Brain pericyte (primary cell): Measurements from ENCODE around the gene RAB1A.
"Not testable (repeated sequence)": the region's sequence is repeated elsewhere in the genome, so short reads cannot be mapped to it uniquely, and the experiment has no call there.

Experiments
- DNase-seq: peaks from one replicate; pipeline ENCODE4 v3.0.0-alpha.2; 2012; ENCODE audit warnings: low read depth, low spot score

The RAB1A gene

GRCh38 chr2:65129826-65130663 is at the start of gene RAB1A:
Gene RAB1A (minus strand): TSS chr2:65130106. CDS start chr2:65129915, 191 bp downstream.
- peak; percentile 98 for DNase-seq

GRCh38 chr2:65177751-65178442 is 48.0 kb upstream of the RAB1A start:
- DNase-seq: no peak

GRCh38 chr2:65175894-65176530 is 46.1 kb upstream of the RAB1A start:
- no peak for DNase-seq

- not testable (repeated sequence) for DNase-seq
Observed at GRCh38 chr2:65174031-65174430, 44.1 kb upstream of the RAB1A start.

- DNase-seq: no peak
Observed at GRCh38 chr2:65172994-65173790, 43.3 kb upstream of the RAB1A start.

- DNase-seq: not testable (repeated sequence)
Observed at GRCh38 chr2:65170611-65171477, 40.9 kb upstream of the RAB1A start.

GRCh38 chr2:65169760-65170136 is 39.8 kb upstream of the RAB1A start:
- DNase-seq: no peak

GRCh38 chr2:65165558-65165957 is 35.7 kb upstream of the RAB1A start:
- no peak for DNase-seq

GRCh38 chr2:65164426-65164891 is 34.6 kb upstream of the RAB1A start:
- DNase-seq: no peak

- no peak for DNase-seq
Observed at GRCh38 chr2:65161551-65162100, 31.7 kb upstream of the RAB1A start.

- no peak for DNase-seq
Observed at GRCh38 chr2:65159906-65160305, 30.0 kb upstream of the RAB1A start.

GRCh38 chr2:65159261-65159660 is 29.4 kb upstream of the RAB1A start:
- DNase-seq: no peak

- no peak for DNase-seq
Observed at GRCh38 chr2:65158557-65158956, 28.7 kb upstream of the RAB1A start.

GRCh38 chr2:65157856-65158255 is 27.9 kb upstream of the RAB1A start:
- DNase-seq: not testable (repeated sequence)

- no peak for DNase-seq
Observed at GRCh38 chr2:65156041-65156440, 26.1 kb upstream of the RAB1A start.

GRCh38 chr2:65153515-65153914 is 23.6 kb upstream of the RAB1A start:
- no peak for DNase-seq

- no peak for DNase-seq
Observed at GRCh38 chr2:65146078-65146477, 16.2 kb upstream of the RAB1A start.

- DNase-seq: no peak
Observed at GRCh38 chr2:65144571-65144970, 14.7 kb upstream of the RAB1A start.

- DNase-seq: no peak
Observed at GRCh38 chr2:65142515-65142914, 12.6 kb upstream of the RAB1A start.

- no peak for DNase-seq
Observed at GRCh38 chr2:65137197-65137775, 7.4 kb upstream of the RAB1A start.
